Embryonic facial prominence (tissue), 1 donor: ENCODE data around the gene WDPCP.
"Not testable (repeated sequence)": the region's sequence is repeated elsewhere in the genome, so short reads cannot be mapped to it uniquely, and the experiment has no call there.

ENCODE experiments used
- DNase-seq: peaks from one replicate; pipeline ENCODE4 v3.0.0-alpha.2; 2016; ENCODE audit errors: extremely low spot score

WDPCP gene

GRCh38 chr2:63357722-63358121 is 230.6 kb downstream of the WDPCP start:
- not testable (repeated sequence) for DNase-seq

- no peak for DNase-seq
These were observed 240.9 kb downstream of the WDPCP start for GRCh38 chr2:63347361-63347760.

- DNase-seq = no peak
These were observed 241.9 kb downstream of the WDPCP start for GRCh38 chr2:63346411-63346810.

GRCh38 chr2:63345285-63345633 is 243.0 kb downstream of the WDPCP start:
- no peak for DNase-seq

- DNase-seq = no peak
These were observed 243.5 kb downstream of the WDPCP start for GRCh38 chr2:63344575-63345284.

- DNase-seq = no peak
These were observed 244.7 kb downstream of the WDPCP start for GRCh38 chr2:63343397-63344109.

GRCh38 chr2:63340443-63340842 is 247.8 kb downstream of the WDPCP start:
- DNase-seq = no peak

- DNase-seq = no peak
These were observed 253.4 kb downstream of the WDPCP start for GRCh38 chr2:63334910-63335309.

- no peak for DNase-seq
These were observed 261.8 kb downstream of the WDPCP start for GRCh38 chr2:63326473-63326872.

- not testable (repeated sequence) for DNase-seq
These were observed 264.6 kb downstream of the WDPCP start for GRCh38 chr2:63323662-63324061.

- not testable (repeated sequence) for DNase-seq
These were observed 266.3 kb downstream of the WDPCP start for GRCh38 chr2:63321973-63322372.

GRCh38 chr2:63320669-63321068 is 267.6 kb downstream of the WDPCP start:
- no peak for DNase-seq

GRCh38 chr2:63310614-63311013 is 277.7 kb downstream of the WDPCP start:
- no peak for DNase-seq

GRCh38 chr2:63301481-63301880 is 286.8 kb downstream of the WDPCP start:
- no peak for DNase-seq

- DNase-seq = no peak
These were observed 287.4 kb downstream of the WDPCP start for GRCh38 chr2:63300835-63301234.

- no peak for DNase-seq
These were observed 300.3 kb downstream of the WDPCP start for GRCh38 chr2:63287956-63288355.

GRCh38 chr2:63286520-63286919 is 301.8 kb downstream of the WDPCP start:
- DNase-seq = not testable (repeated sequence)

GRCh38 chr2:63283273-63283672 is 305.0 kb downstream of the WDPCP start:
- DNase-seq = no peak

- no peak for DNase-seq
These were observed 315.7 kb downstream of the WDPCP start for GRCh38 chr2:63272560-63272959.

- DNase-seq = no peak
These were observed 317.6 kb downstream of the WDPCP start for GRCh38 chr2:63270717-63271116.

- no peak for DNase-seq
These were observed 319.3 kb downstream of the WDPCP start for GRCh38 chr2:63268946-63269345.

- DNase-seq = no peak
These were observed 327.1 kb downstream of the WDPCP start for GRCh38 chr2:63261137-63261621.

GRCh38 chr2:63257473-63257872 is 330.8 kb downstream of the WDPCP start:
- no peak for DNase-seq
